Astrocyte of the spinal cord (primary cell): ENCODE measurements around the gene GPAM.
"Not testable (repeated sequence)": the region's sequence is repeated elsewhere in the genome, so short reads cannot be mapped to it uniquely, and the experiment has no call there.

ENCODE experiments used
- DNase-seq: peaks from one replicate; pipeline ENCODE4 v3.0.0; 2011; ENCODE audit warnings: low read depth, low spot score
- H3K4me3 ChIP-seq: 2 replicates; pipeline ENCODE4 v1.5.1; 2011; ENCODE audit warnings: low read depth, mild to moderate bottlenecking, low read length, moderate library complexity
- CTCF ChIP-seq: IDR thresholded peaks from 2 replicates; pipeline ENCODE4 v1.5.1; 2012; ENCODE audit warnings: low read depth, mild to moderate bottlenecking, low read length, inconsistent platforms
- in situ Hi-C: cut with HindIII; loops from 2 replicates; pipeline ENCODE4 v1.10.0; 2017; ENCODE audit warnings: low sequenced_read_pairs

Gene GPAM

DNA sequence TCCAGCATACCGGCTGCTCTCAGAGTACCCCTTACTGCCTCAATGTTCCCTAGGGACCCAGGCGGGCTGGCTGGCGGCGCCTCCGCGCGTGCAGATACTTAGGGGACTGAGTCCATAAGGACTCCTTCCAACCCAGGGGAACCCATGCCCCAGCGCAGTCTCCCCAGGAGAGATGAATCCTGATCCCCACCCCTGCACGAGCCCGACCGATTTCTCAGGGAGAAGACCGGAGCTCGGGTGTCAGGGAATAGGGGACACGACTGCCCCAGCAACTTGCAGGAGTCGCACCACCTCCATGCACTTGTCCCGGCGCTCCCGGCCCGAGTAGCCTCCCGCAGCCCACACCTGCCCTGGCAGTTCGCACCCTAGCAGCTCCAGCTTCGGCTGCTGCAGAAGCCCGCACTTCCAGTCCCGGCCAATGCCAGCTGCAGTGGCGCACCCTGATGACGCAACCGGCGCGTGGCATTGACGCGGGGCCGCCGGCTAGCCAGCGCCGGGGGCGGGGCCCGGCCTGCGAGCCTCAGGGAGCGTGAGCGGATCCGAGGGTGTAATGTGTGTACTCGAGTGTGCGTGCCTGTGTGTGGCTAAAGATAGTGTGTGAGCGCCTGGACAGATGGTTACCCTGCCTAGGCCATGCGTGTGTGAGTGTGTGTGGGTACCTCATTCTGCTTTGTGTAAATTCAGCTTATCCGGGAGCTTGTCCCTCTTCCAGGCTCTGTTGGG lies at the start of gene GPAM:
GPAM (minus strand) TSS at position 437 of the 723 bp plus-strand sequence. CDS start 1,981 bp downstream, outside the sequence.
- peak within 1 kb of the TSS; percentile 67 for H3K4me3 ChIP-seq
- no peak for TF ChIP-seq CTCF
- in situ Hi-C loops: no loop called here

DNA sequence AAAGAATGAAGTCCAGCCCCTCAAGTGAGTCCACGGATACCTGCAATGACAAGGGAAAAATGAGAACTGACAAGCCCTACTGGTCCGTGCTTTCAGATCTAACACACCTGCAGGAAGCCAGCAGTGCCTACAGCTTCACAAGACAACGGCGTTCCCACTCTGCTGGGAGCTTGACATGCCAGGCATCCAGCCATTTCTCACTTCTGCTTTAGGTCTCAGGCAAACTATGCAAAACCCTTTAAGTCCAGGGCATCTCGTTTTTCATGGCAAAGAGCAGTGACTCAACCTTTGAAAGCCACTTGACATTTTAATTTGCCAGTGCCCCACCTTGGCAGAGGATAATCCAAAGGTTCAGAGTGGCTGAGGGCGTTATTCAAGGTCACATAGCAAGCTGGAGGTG lies 49.1 kb upstream of the GPAM start:
- in situ Hi-C loops: no loop called here

More for the DNA sequence above, at the start of gene GPAM:
- peak; percentile 92 for DNase-seq

GRCh38 chr10:112231602-112232400 lies 48.2 kb upstream of the GPAM start:
- in situ Hi-C loops: no loop called here
- H3K4me3 ChIP-seq: no peak overlapping the region
- DNase-seq: no peak
- no peak for TF ChIP-seq CTCF

More for the DNA sequence above, 49.1 kb upstream of the GPAM start:
- DNase-seq: no peak
- no peak for TF ChIP-seq CTCF
- no peak overlapping the region for H3K4me3 ChIP-seq

- no peak for TF ChIP-seq CTCF
- in situ Hi-C loops: no loop called here
- H3K4me3 ChIP-seq: no peak overlapping the region
- DNase-seq: no peak
Observed at GRCh38 chr10:112230325-112230988, 46.9 kb upstream of the GPAM start.

DNA sequence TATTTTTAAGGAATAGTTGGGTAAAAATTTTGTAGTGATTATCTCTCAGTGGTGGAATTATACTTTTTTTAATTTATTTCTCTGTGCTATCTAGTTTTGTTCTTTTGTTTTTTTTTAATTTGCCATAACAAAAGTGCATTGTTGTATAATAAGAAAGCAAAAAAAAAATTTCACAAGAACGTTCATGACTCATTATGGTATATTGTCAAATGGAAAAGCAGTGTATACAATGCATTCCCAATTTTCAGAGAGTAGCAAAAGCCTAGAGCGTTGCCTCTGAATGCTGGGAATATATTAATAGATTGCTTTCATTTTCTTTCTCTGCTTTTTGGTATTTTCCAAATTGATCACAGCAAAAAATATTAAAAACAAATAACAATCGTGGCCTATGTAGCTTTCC lies 46.3 kb upstream of the GPAM start:
- no peak for DNase-seq
- H3K4me3 ChIP-seq: no peak overlapping the region
- in situ Hi-C loops: no loop called here
- no peak for TF ChIP-seq CTCF

DNA sequence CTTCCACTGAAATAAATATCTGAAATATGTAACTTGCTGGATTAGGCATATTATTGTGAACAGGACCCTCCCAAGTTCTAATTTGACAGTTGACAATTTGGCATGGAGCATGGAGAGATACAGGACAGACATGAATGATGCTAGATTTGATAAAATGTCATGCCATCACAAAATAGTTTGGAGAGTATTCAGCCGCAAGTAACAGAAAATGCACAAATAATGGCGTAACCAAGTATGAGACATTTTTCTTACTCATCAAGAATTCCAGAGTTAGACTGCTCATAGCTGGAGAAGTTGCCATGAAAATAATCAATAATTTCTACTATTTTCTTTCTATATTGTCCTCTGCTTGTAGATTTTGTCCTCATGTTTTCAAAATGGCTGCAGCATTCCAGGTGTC lies 45.5 kb upstream of the GPAM start:
- TF ChIP-seq CTCF: no peak
- no peak for DNase-seq
- in situ Hi-C loops: no loop called here
- no peak overlapping the region for H3K4me3 ChIP-seq

DNA sequence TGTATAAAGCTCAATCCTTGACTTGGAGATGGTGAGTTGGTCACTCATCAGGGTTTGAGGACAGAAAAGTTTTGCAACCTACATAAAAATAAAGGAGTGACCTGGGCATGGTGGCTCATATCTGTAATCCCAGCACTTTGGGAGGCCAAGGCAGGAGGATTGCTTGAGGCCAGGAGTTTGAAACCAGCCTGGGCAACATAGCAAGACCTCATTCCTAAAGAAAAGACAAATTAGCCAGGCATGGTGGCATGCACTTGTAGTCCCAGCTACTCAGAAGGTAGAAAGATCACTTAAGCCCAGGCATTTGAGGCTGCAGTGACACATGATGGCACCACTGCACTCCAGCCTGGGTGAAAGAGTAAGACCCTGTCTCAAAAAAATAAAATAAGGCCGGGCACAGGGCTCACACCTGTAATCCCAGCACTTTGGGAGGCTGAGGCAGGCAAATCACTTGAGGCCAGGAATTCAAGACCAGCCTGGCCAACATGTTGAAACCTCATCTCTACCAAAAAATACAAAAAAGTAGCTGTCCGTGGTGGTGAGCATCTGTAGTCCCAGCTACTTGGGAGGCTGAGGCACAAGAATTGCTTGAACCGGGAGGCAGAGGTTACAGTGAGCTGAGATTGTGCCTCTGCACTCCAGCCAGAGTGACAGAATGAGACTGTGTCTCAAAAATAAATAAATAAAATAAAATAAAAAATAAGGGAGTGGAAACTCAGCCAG lies 45.0 kb upstream of the GPAM start:
- H3K4me3 ChIP-seq, in situ Hi-C loops, DNase-seq: not testable (repeated sequence)
